ENCODE data around the gene CERKL.

Gene CERKL

GRCh38 chr2:181677912-181678586, 21.1 kb upstream of the CERKL start:
- H3K36me3 ChIP-seq (ENCODE audit: insufficient read depth): no peaks in the 10 kb centered on the region
- no peaks in the 10 kb centered on the region for H3K79me2 ChIP-seq (ENCODE audit: insufficient read depth, low read depth)
- no peaks in the 10 kb centered on the region for H3K27me3 ChIP-seq (ENCODE audit: insufficient read depth, low read depth)
- no peak overlapping the region for H3K27ac ChIP-seq
- H3K4me2 ChIP-seq: no peak overlapping the region
- H3K4me1 ChIP-seq (ENCODE audit: low read depth, poor library complexity, severe bottlenecking): no peaks in the 10 kb centered on the region
- no peaks in the 10 kb centered on the region for H4K20me1 ChIP-seq (ENCODE audit: insufficient read depth)
- no peak overlapping the region for H3K9ac ChIP-seq
- no peak overlapping the region for H3K4me3 ChIP-seq (IDR thresholded peaks at IDR 0.05; ENCODE audit: insufficient read depth, low read depth, low read length)
- H2AFZ ChIP-seq (ENCODE audit: low read depth): no peak overlapping the region
- no peak for TF ChIP-seq CTCF (conservative IDR thresholded peaks at IDR 0.05; ENCODE audit: low read depth, low read length)

GRCh38 chr2:181675254-181675653, 18.3 kb upstream of the CERKL start:
- TF ChIP-seq CTCF (conservative IDR thresholded peaks at IDR 0.05; ENCODE audit: low read depth, low read length): no peak
- Histone ChIP-seq H3K36me3 (ENCODE audit: insufficient read depth) (no peaks in the 10 kb centered on the region), H3K27me3 (ENCODE audit: insufficient read depth, low read depth) (no peaks in the 10 kb centered on the region), H2AFZ (ENCODE audit: low read depth) (no peak overlapping the region), H4K20me1 (ENCODE audit: insufficient read depth) (no peaks in the 10 kb centered on the region), H3K27ac (no peak overlapping the region), H3K9ac (no peak overlapping the region), H3K4me3 (IDR thresholded peaks at IDR 0.05; ENCODE audit: insufficient read depth, low read depth, low read length) (no peak overlapping the region), H3K79me2 (ENCODE audit: insufficient read depth, low read depth) (no peaks in the 10 kb centered on the region), H3K4me1 (ENCODE audit: low read depth, poor library complexity, severe bottlenecking) (no peaks in the 10 kb centered on the region), H3K4me2 (no peak overlapping the region)

DNA sequence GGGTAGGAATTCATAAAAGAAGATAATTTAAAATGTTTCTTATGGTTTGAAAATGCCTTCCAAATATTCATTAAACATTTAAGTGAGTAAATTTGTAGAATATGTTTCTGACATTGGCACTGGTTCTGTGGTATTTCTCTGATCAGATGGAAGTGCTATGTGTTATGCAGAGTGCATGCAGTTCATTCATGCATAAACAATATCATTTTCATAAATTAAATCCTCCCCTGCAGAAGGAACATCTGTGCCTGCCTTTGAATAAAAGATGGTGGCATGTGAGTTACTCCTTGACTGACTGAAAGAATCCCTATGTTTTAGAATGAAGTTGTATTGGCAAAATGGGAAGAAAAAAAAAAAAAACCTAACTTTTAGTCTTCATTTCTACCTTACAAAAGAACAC, 17.6 kb upstream of the CERKL start:
- H3K36me3 ChIP-seq (ENCODE audit: insufficient read depth): no peaks in the 10 kb centered on the region
- H3K4me1 ChIP-seq (ENCODE audit: low read depth, poor library complexity, severe bottlenecking): no peaks in the 10 kb centered on the region
- H3K27ac ChIP-seq: no peak overlapping the region
- H3K79me2 ChIP-seq (ENCODE audit: insufficient read depth, low read depth): no peaks in the 10 kb centered on the region
- no peak overlapping the region for H3K4me2 ChIP-seq
- H2AFZ ChIP-seq (ENCODE audit: low read depth): no peak overlapping the region
- H3K4me3 ChIP-seq (IDR thresholded peaks at IDR 0.05; ENCODE audit: insufficient read depth, low read depth, low read length): no peak overlapping the region
- H3K9ac ChIP-seq: no peak overlapping the region
- H4K20me1 ChIP-seq (ENCODE audit: insufficient read depth): no peaks in the 10 kb centered on the region
- no peak for TF ChIP-seq CTCF (conservative IDR thresholded peaks at IDR 0.05; ENCODE audit: low read depth, low read length)
- H3K27me3 ChIP-seq (ENCODE audit: insufficient read depth, low read depth): no peaks in the 10 kb centered on the region

GRCh38 chr2:181673173-181673572, 16.3 kb upstream of the CERKL start:
- H3K4me2 ChIP-seq: no peak overlapping the region

More at GRCh38 chr2:181673173-181673572, 16.3 kb upstream of the CERKL start:
- Histone ChIP-seq H3K79me2 (ENCODE audit: insufficient read depth, low read depth) (no peaks in the 10 kb centered on the region), H3K9ac (no peak overlapping the region), H2AFZ (ENCODE audit: low read depth) (no peak overlapping the region), H3K27me3 (ENCODE audit: insufficient read depth, low read depth) (no peaks in the 10 kb centered on the region), H3K27ac (no peak overlapping the region), H3K4me3 (IDR thresholded peaks at IDR 0.05; ENCODE audit: insufficient read depth, low read depth, low read length) (no peak overlapping the region), H3K36me3 (ENCODE audit: insufficient read depth) (no peaks in the 10 kb centered on the region), H4K20me1 (ENCODE audit: insufficient read depth) (no peaks in the 10 kb centered on the region), H3K4me1 (ENCODE audit: low read depth, poor library complexity, severe bottlenecking) (no peaks in the 10 kb centered on the region)
- no peak for TF ChIP-seq CTCF (conservative IDR thresholded peaks at IDR 0.05; ENCODE audit: low read depth, low read length)

All from KMS-11 (cell line).